ENCODE data around the gene TP53BP2.

DNA sequence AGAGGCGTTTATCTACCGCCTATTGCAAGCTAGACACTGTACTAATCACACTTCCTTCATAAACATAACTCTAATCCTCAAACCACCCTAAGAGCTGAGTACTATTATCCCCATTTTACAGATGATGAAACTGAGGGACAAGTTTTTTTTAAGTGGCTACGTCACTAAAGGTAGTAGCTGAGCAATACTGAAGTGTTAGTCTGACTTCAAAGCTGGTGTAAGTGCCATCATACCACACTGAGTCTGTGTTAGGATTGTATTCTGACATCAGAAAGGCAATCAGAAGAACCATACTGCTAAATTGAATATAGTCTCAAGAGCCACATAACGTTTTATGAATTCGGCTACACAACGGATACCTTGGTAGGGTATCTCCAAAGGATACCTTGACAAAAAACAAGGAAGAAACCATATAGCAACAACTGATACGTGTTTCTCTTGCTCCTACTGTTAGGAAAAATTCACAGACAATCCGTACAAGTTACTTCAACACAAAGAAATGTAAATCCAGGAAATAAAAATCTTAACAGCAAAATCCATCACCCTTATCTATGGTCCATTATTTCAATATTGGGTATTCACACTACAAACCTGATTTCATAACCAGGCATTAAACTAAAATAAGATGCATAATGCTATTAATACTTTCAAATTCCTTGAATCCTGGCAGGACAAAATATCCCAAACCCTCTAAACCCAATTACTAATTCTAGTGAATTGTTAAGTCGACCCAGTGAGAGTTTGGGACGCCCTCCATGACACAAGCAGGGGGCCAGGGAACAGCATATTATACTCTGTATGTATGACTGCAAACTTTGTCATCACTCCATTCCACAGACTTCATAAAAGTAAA, 1.6 kb downstream of the TP53BP2 start:
- TF ChIP-seq CTCF (conservative IDR thresholded peaks at IDR 0.05) (no peak), ZFX (IDR thresholded peaks at IDR 0.05) (no peak)

Measured in C4-2B (cell line).